NCI-H2227 treated with DMSO at 0.1 percent for 48 hours (cell line): ENCODE data around the gene ABCA1.
"Not testable (repeated sequence)": the region's sequence is repeated elsewhere in the genome, so short reads cannot be mapped to it uniquely, and the experiment has no call there.

ENCODE experiments used
- DNase-seq: peaks from one replicate; lab custom pipeline; 2025; lab: John Stamatoyannopoulos, UW

ABCA1 gene

DNA sequence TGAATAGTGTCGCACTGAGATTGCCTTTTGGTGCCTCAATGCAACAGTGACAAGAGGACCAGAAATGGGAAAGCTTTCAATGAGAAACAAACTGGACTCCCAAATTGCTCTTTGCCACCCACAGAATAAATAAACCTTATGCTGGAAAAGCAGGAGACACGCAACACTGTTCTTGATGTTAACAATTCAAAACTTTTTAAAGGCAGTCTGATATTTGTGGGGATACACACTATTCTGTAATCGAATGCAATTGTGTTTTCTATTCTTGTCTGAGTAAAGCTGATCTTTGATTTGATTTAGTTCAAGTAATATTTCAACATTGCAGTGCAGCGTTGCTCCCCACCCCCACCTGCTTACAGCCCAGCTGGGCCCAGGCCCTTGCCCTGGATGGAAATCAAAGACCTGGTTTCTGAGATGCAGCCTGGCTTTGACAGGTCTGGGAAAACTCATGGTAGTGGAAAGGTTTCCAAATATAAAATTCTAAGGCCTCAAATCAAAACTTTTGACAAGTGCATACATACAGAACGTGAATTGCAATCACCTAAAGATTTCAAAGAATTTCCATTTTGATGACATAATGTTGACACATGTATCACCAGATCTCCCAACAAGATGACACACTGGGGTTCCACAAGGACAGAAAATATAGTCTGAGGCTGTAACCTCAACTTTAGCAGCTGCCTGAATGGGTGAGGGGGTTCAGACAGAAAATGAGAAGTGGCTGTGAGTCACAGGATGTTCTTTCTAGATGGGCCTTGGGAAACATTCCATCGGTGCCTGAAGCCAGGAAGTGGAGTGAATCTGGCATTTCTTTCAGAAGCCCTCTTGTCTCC lies 55.1 kb downstream of the ABCA1 start:
- no peak for DNase-seq

- no peak for DNase-seq
Observed at GRCh38 chr9:104871961-104872527, 55.9 kb downstream of the ABCA1 start.

DNA sequence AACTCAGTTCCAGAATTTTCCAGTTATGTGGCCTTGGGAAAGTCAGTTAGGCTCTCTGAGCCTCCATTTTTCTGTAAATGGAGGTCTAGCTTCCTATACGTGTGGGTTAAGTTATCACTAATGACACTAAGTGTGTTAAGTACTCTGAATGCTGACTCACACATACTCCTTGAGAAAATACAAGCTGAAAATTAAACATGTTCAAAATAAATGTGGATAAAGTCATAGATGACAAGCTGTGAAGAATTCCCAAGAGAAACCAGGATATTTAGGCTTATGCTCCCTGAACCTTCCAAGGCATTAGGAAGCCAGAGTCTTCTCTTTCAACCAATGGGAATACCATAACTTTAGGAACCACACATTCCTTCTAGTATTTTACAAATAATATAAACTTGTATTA lies 58.1 kb downstream of the ABCA1 start:
- no peak for DNase-seq

GRCh38 chr9:104868687-104869404 lies 59.1 kb downstream of the ABCA1 start:
- DNase-seq: peak; percentile 27

DNA sequence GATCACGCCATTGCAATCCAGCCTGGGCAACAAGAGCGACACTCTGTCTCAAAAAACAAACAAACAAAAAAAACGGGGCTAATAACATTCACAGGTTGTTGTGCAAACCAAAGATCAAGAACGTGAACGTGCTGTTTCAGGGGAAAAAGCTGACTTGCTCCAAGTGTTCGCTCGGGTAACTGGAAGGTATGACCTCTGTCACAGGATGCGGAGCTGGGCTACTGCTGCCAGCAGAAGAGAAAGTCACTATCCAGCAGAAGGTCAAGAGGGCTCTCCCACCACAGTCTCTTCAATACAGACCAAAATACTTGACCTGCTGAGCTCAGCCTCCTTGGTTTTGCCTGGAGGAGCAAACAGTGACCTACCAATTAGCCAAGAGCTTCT lies 59.7 kb downstream of the ABCA1 start:
- no peak for DNase-seq

- DNase-seq: no peak
Observed at GRCh38 chr9:104866191-104866590, 61.8 kb downstream of the ABCA1 start.

DNA sequence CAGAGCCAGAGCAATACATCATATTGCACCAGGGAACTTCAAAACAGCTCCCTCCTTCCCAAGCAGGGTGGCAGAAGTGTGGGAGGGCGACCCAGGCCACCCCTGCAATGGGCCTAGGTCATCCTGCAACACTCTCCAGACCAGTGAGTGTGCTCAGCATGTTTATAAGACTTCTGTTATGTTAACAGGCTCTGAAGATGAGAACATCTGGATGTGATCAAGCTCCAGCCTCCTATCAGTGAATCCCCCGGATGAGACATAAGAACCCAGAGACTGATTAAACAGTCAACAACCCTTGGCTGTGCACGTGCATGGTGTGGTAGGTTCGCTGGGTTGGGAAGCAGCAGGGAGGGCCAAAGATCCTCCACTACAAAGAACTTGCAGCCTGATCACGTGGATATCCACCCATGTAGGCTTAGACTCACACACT lies 63.3 kb downstream of the ABCA1 start:
- DNase-seq: no peak

DNA sequence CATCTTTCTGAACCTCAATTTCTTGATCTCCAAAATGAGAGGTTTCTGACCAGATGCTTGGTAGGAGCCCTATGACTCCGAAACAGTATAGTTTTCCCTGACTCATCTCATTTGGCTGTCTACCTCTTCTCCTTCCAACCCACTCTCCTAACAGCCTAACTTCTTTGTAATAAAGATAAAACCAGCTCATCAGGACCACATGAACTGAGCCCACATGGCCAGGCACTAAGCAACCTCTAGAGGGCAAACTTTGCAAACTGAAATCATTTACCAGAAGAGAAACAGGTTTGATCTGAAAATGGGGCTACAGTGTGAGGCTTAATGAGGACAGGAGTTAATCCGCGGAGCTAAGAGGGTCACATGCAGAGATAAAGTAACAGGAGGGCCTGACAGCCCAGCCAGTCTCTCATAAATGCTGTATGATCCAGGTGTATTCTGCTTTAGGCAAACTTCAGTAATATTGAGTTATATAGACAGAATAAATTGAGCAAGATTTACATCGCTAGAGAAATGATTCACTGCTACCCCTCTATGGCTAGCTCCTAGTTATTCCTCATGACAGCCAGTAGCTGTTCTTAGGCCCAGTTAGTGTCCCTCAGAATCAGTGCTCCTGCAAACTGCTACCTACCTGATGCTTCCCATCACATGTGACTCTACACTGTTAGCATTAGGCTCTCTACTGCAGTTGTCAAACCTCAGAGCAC lies 64.6 kb downstream of the ABCA1 start:
- peak; percentile 32 for DNase-seq

DNA sequence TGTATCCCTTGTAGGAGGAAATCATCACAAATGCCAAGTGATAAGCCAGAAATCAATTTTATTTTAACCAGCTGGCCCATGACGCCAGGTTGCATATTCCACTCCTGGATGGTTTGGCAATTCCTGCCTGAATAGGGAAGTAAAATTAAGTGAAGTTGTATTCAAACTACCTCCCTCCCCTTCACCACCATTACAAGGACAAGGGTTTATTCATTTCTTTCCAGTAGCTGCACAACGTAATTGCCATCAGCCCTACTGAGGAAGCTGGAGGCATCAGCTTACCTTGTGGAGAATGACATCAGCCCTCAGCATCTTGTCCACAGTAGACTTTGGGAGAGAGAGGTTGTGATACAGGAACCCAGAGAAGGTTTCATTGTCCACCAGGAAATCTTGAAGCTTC lies 66.6 kb downstream of the ABCA1 start:
- no peak for DNase-seq

- DNase-seq: no peak
Observed at GRCh38 chr9:104860263-104860662, 67.7 kb downstream of the ABCA1 start.

DNA sequence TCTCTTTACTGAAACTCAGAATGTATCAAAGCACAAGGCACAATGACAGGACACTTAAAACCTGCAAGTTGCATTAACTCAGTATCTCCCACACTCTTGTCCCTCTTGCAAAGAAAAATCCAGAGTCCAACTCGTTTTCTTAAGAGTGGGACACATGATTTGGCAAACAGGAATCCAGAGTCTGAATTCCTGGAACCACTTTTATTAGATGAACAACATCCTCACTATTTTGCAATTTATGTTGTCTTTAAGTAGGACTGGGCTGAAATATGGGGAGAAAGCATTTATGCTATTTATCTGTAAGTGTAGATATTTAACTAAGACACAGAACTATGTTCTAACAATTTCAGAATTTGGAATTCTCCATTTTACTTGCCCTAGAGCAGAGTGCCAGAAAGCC lies 69.1 kb downstream of the ABCA1 start:
- DNase-seq: no peak

- no peak for DNase-seq
Observed at GRCh38 chr9:104858271-104858670, 69.7 kb downstream of the ABCA1 start.

- no peak for DNase-seq
Observed at GRCh38 chr9:104856413-104856941, 71.5 kb downstream of the ABCA1 start.

DNA sequence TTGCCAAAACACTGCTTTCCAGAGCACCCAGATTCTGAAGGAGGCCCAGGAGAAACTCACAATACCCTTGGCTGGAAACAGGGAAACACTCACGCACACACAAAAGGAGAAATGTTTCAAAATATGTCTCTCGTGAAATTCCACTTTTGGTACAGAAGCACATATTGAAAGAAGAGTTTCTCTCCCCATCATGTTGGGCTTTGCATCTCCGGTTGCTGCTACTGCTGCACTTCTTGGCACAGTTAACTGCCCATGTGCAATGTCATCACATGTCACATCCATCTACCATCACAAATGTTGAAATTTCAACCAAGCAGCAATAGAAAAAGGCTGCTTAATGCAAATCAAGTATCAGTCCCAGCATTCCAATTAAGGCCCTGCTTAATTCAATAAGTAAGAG lies 72.1 kb downstream of the ABCA1 start:
- DNase-seq: no peak

GRCh38 chr9:104855258-104855657 lies 72.7 kb downstream of the ABCA1 start:
- DNase-seq: not testable (repeated sequence)

DNA sequence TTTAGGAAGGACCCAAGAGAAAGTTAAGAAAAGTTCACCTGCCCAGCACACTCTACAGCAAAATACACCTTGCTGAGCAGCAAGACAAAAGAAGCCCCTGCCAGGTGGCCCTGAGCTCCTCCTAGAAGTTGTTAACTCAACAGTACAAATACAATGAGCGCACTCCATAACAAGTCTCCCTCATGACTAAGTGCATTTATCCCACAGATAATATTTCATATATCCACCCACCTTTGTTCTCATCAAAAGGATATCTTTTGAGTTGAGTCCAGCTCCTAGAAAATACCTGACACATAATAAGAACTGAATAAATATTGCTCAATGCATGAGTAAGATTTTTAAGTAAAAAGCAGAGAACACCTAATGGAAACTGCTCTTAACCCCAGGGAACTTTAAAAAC lies 73.3 kb downstream of the ABCA1 start:
- DNase-seq: no peak

DNA sequence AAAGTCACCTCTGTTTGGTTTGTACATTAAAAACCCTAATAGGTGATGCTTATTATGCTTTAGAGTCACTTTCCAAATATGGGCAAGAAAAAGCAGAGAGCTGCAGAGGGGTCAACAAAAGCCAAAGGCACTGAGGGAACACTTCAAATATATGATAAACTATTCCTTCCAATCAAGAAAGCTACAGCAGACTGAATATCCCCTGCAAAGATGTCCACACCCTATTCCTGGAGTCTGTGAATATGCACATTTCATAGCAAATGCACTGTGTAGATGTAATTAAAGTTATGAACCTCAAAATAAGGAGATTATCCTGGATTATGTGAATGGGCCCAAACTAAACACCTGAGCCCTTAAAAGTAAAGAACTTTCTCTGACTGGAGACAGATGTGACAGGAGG lies 74.3 kb downstream of the ABCA1 start:
- no peak for DNase-seq

DNA sequence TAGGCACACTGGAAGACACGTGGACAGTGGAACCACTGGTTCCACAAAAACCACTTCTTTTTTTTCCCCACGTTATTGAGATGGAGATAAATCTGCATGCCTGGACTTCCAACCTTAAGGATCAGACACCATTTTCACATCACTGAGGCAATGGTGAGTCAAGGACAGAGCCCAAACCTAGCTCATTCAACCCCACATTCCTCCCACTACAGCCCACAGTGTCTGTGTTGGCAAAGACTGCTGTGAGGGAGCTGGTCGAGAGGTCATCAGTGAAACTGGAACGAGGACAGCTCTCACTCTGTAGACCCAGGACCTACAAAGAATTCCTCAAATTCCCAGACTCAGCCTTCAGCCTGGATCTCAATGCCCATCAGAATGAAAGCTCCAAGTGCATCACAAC lies 74.8 kb downstream of the ABCA1 start:
- DNase-seq: no peak

- DNase-seq: no peak
Observed at GRCh38 chr9:104851546-104851920, 76.4 kb downstream of the ABCA1 start.

- no peak for DNase-seq
Observed at GRCh38 chr9:104850786-104851545, 77.0 kb downstream of the ABCA1 start.

- DNase-seq: no peak
Observed at GRCh38 chr9:104849023-104849422, 78.9 kb downstream of the ABCA1 start.

DNA sequence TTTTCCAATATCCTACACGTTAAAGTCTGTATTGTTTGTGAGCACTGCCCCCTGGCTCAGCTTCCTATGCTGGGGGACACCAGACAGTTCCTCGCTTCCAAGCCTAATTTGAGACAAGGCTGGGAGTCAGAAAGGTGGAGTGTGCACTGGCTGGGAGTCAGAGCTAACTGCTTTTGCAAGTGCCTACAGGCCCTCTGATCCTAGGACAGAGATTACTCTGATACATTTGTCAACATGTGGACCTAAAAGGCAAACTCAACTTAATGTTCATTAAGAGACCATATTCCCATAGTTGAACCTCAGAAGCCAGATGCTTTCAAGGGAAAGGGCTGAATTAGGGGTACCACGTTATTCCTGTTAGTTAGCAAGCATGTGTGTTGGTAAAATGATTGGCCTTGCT lies 83.2 kb downstream of the ABCA1 start:
- no peak for DNase-seq
